Uterus (tissue), 4 donors: ENCODE data around the gene ZBTB7C. TPM values are rescaled to one million over a fixed set of nuclear protein-coding genes. Genes with fewer than 3 reads are reported as not detected.

ENCODE experiments used
- DNase-seq, 2 donors: peaks; one replicate each; pipeline ENCODE4 v3.0.0-alpha.2; 2019 to 2020
- H3K27ac ChIP-seq, 2 donors: fragments of 200-600 bp; sonication (generic); 1 replicate in 1 of 2; 2 replicates in 1 of 2; pipeline ENCODE4 v1.5.1; 2016 to 2018
- H3K27me3 ChIP-seq, 2 donors: fragments of 200-600 bp; sonication (generic); one replicate each; pipeline ENCODE4 v1.5.1; 2018 to 2019; ENCODE audit warnings: control low read depth in 1 of 2
- H3K36me3 ChIP-seq, 2 donors: fragments of 200-600 bp; sonication (generic); one replicate each; pipeline ENCODE4 v1.5.1; 2019; ENCODE audit warnings: control low read depth in 1 of 2
- H3K4me1 ChIP-seq, 2 donors: fragments of 200-600 bp; sonication (generic); one replicate each; pipeline ENCODE4 v1.5.1; 2018 to 2019; ENCODE audit warnings: control low read depth in 1 of 2
- H3K4me3 ChIP-seq, 2 donors: fragments of 200-600 bp; sonication (generic); 1 replicate in 1 of 2; 2 replicates in 1 of 2; pipeline ENCODE4 v1.5.1; 2018 to 2019; ENCODE audit warnings: mild to moderate bottlenecking in 1 of 2
- H3K9me3 ChIP-seq, 2 donors: fragments of 200-600 bp; sonication (generic); one replicate each; pipeline ENCODE4 v1.5.1; 2019; ENCODE audit warnings: control low read depth in 1 of 2
- POLR2A ChIP-seq, 2 donors: fragments of 450-650 bp; IDR thresholded peaks; one replicate each; pipeline ENCODE4 v1.6.1; 2016; ENCODE audit warnings: antibody characterized with exemption in 2 of 2, mild to moderate bottlenecking in 1 of 2, moderate library complexity in 1 of 2
- intact Hi-C: fragments of 100-400 bp; cut with DNase I; formaldehyde crosslinking; loops from one replicate; pipeline ENCODE4 v1.15.1; 2023; ENCODE audit warnings: low total_unique reads
- total RNA-seq, 4 donors: library from RNA; depleted of rRNA in 3 of 4; stranded (reverse); fragments of >200 nt in 3 of 4; gene quantifications; one replicate each; pipeline versions ENCODE4 v1.1.0 to v1.2.4, GENCODE V29; 2014 to 2023
- TF ChIP-seq, protein P1 (sequence below), 4 experiments: fragments of 200-600 bp in 2 of 4; fragments of 450-650 bp in 2 of 4; sonication (generic) in 2 of 4; IDR thresholded peaks; one replicate each; pipeline ENCODE4 v1.5.1; 2016 to 2019; ENCODE audit warnings: antibody characterized with exemption in 4 of 4, mild to moderate bottlenecking in 2 of 4, moderate library complexity in 1 of 4
- donor health status: DM: yes; HTN: yes; CAD: no.

ZBTB7C gene
- total RNA-seq, 4 donors from 2014 or later, result 1.0 to 11.2 (median 7.9) TPM

DNA sequence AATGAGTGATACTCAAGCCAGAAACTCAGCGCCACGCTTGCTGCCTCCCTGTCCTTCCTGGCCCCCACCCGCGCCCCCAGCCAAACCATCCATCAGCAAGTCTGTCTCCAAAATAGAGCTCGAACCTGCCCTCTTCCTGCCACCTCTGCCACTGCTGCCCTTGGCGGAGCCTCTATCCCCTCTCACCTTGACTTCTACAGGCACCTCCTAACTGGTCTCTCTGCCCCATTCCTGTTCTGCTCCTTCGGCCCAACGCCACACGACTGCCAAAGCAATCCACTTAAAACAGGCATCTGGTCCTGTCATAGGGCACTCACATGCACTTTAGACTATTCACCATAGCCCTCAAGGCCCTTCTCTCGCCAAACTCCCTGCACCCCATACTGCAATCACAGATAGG, 268.5 kb downstream of the ZBTB7C start:
- Histone ChIP-seq H3K9me3 (no peaks in the 10 kb centered on the region), H3K4me1 (no peaks in the 10 kb centered on the region), H3K36me3 (no peaks in the 10 kb centered on the region), H3K4me3 (no peak overlapping the region), H3K27me3 (no peaks in the 10 kb centered on the region), H3K27ac (no peak overlapping the region)
- TF ChIP-seq, protein P1, sequence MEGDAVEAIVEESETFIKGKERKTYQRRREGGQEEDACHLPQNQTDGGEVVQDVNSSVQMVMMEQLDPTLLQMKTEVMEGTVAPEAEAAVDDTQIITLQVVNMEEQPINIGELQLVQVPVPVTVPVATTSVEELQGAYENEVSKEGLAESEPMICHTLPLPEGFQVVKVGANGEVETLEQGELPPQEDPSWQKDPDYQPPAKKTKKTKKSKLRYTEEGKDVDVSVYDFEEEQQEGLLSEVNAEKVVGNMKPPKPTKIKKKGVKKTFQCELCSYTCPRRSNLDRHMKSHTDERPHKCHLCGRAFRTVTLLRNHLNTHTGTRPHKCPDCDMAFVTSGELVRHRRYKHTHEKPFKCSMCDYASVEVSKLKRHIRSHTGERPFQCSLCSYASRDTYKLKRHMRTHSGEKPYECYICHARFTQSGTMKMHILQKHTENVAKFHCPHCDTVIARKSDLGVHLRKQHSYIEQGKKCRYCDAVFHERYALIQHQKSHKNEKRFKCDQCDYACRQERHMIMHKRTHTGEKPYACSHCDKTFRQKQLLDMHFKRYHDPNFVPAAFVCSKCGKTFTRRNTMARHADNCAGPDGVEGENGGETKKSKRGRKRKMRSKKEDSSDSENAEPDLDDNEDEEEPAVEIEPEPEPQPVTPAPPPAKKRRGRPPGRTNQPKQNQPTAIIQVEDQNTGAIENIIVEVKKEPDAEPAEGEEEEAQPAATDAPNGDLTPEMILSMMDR (IDR thresholded peaks at IDR 0.05), result no peak
- no peak for TF ChIP-seq POLR2A (IDR thresholded peaks at IDR 0.05)
- intact Hi-C loops, result no loop called here
- DNase-seq, result no peak

DNA sequence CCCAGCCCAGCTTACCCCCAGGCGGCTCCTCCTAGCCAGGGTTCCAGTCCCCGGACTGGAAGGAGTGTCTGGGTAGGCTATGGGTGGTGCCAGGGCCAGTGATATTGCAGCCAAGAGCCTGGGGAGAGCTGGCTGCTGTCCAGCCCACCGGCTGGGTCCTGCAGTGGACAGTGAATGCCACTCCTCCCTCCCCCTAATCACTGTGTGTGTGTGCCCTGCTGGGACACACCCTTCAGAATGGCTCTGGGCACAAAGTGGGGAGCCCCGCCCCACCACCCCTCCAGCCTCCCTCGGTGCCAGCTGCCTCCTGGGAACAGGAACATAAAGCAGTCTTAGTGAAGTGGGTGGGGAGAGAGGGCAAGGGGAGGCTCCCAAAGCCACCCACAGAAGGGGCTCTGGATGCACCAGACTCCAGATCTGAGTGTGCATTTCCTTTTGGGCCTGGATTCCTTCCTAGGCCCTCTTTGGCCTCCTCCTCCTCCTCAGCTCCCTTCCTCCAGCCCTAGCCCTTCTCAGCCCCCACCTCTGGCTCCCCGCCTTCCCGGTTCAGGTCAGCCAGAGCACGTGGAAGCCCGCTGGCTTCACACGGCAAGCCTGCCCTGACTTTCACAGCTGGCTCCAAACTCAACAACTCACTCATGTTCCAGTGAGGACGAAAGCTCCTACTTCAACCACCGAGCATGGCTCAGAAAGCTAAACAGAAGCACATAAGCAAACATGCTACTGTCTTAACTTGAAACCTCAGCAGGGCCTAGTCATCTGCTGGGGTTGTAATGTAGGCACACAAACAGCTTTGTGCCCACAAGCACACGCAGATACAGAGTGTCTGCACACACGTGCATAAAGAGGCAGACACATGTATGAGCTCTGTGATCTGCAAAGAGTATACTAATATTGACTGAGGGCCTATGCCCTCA, 269.5 kb downstream of the ZBTB7C start:
- no peaks in the 10 kb centered on the region for H3K36me3 ChIP-seq
- H3K27ac ChIP-seq, result no peak overlapping the region
- intact Hi-C loops, result no loop called here
- DNase-seq, result no peak
- H3K9me3 ChIP-seq, result no peaks in the 10 kb centered on the region
- H3K4me3 ChIP-seq, result no peak overlapping the region
- H3K4me1 ChIP-seq, result no peaks in the 10 kb centered on the region
- TF ChIP-seq, protein P1 (IDR thresholded peaks at IDR 0.05), result no peak
- no peak for TF ChIP-seq POLR2A (IDR thresholded peaks at IDR 0.05)
- no peaks in the 10 kb centered on the region for H3K27me3 ChIP-seq

DNA sequence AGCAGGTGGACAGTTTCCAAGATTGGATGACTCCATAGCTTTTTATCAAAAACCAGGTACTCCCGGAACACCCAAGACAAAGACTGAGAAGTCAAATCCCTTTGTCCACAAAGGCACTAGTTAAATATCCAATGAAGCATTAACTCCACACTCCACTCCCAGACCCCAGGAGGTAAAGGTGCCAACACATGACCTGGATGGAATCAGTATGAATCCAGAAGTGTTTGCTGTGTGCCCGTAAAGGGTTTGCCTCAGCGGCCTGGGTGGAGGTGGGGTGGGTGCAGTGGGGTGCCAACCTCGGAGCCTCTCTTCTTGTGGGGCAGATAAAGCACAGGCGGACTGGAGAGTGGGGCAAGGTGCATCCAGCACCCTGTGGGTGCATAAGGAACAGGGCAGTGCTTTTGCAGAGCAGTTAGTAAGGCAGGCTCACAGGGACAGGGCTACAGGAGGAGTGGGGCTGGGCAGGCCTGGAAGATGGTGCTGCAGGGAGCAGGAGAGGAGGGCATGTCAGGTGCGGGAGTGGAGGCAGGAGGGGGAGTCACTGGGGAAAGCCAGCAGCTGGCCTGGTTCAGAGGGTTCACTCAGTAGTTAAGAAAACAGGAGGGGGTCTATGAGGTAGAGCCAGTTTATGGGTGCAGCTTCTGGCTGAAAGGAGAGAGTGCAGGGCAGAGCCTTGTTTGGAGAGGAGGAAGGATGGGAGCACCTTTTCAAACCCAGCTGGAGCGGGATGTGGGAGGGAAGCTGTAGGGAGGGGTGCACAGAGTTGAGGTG, 270.3 kb downstream of the ZBTB7C start:
- TF ChIP-seq, protein P1 (IDR thresholded peaks at IDR 0.05), result no peak
- no peak for TF ChIP-seq POLR2A (IDR thresholded peaks at IDR 0.05)
- no peak for DNase-seq
- no peaks in the 10 kb centered on the region for H3K36me3 ChIP-seq
- no peak overlapping the region for H3K4me3 ChIP-seq
- H3K27ac ChIP-seq, result no peak overlapping the region
- H3K9me3 ChIP-seq, result no peaks in the 10 kb centered on the region
- H3K27me3 ChIP-seq, result no peaks in the 10 kb centered on the region
- no peaks in the 10 kb centered on the region for H3K4me1 ChIP-seq
- intact Hi-C loops, result no loop called here

DNA sequence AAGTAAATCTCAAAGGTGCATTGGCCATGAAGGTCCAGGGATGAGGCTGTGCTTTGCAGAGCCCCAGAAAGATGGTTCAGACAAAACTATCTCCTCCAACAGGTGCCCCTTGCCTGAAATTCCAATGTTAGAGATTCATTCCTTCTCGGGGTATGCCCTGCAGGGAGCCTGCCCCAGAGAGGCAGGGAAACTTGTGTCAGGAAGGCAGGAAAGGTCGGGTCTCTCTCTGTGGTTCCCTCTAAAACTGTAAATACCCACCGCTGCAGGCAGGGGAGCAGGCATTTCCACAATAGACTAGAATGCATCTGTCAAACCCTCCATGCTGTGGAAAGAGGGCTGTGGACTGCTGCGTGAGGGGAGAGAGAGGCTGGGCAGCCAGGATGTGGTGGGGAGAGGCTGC, 271.0 kb downstream of the ZBTB7C start:
- no peaks in the 10 kb centered on the region for H3K4me1 ChIP-seq
- no peaks in the 10 kb centered on the region for H3K36me3 ChIP-seq
- no peak overlapping the region for H3K4me3 ChIP-seq
- no peak overlapping the region for H3K27ac ChIP-seq
- no peak for DNase-seq
- no peak for TF ChIP-seq POLR2A (IDR thresholded peaks at IDR 0.05)
- TF ChIP-seq, protein P1 (IDR thresholded peaks at IDR 0.05), result no peak
- no peaks in the 10 kb centered on the region for H3K9me3 ChIP-seq
- no peaks in the 10 kb centered on the region for H3K27me3 ChIP-seq
- intact Hi-C loops, result no loop called here
